ENCODE data around the gene IGLON5. TPM values are rescaled to one million over a fixed set of nuclear protein-coding genes. Genes with fewer than 3 reads are reported as not detected.
A peak's percentile ranks its signal among the peaks of the same experiment; 100 is the strongest.

Gene IGLON5
- polyA plus RNA-seq, 3 donors = 2.7 to 3.7 (median 3.2) TPM

DNA sequence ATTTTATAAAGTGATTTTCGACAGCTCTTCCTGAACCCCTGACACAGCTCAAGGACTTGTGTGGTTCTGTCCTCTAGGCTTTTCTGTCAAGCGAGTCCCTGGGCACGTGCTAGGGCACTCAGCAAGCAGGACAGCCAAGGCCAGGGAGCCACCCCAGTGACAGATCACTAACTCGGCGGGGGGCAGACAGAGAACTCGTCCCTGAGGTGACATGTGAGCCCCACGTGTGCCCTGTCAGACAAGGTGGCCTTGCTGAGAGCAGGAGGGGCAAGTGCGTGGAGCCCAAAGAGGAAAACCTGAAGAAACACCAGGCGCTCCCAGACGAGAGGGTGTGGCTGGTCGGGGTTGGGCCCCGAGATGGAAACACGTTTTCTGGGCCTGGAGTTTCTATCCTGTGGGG is 49.8 kb downstream of the IGLON5 start:
- DNase-seq (ENCODE audit: low read depth in 3 of 3, low spot score in 2 of 3) = no peak

DNA sequence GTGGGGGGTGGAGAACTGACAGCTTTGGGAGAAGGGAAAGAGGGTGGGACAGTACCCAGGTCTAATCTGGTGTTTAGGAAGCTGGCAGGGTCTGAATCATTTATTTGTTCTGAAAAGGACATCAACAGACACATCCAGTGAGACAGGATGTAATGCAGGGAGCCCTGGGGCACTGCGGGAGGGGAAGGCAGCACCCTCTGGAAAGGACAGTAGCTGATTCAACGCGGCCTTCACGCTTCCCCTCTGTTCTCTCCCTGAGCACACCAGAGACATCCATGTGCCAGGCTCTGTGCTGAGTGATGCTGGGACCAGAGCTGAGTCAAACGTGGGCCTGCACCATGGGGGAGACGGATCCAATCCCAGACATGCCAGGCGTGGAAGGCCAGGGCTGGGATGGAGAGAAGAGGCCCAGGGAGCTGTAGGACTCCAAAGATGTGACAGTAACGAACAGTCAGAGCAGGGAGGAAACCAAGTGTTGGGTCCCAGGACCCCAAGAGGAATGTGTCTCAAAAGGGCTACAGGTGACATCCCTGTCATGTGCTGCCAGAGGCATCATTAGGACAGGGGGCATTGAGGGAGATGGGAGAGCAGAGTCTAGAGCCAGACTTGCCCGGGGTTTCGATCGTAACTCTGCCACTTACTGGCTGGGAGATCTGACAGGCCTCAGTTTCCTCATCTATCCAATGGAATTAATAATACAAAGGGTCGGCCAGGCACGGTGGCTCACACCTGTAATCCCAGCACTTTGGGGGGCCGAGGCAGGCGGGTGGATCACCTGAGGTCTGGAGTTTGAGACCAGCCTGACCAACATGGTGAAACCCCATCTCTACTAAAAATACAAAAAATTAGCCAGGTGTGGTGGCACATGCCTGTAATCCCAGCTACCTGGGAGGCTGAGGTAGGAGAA is 53.0 kb downstream of the IGLON5 start:
- DNase-seq (ENCODE audit: low read depth in 3 of 3, low spot score in 2 of 3) = no peak

- DNase-seq (ENCODE audit: low read depth in 3 of 3, low spot score in 2 of 3) = peak in 1 of 3 donors; percentile 23
These were observed 53.9 kb downstream of the IGLON5 start for GRCh38 chr19:51365211-51365964.

DNA sequence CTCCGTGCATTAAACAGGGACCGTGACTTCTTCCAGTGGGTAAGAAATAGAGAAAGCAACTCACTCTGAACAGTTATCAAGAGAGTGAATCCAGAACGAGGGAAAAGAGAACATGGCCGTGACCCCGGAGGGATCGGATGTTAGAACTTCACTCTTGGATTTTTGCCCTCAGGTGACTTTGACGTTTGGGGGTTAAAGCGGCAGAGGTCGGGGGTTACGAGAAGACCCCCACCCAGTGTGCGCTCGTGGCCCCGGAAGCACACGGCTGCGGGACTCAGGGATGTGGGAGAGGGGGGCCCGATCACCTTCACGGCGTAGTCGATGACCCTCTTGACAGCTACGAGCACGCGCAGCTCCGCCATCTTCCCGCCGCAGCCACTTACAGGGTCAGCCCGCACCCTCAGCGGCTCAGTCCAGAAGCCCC is 54.5 kb downstream of the IGLON5 start, which contains the start of gene ETFB:
Gene ETFB (minus strand): TSS at position 424 of the 424 bp plus-strand sequence. CDS start 62 bp downstream, at position 362.
- DNase-seq (ENCODE audit: low read depth in 3 of 3, low spot score in 2 of 3) = peak in 2 of 3 donors; percentile 7 to 19

GRCh38 chr19:51366389-51367254 is 55.2 kb downstream of the IGLON5 start:
- DNase-seq (ENCODE audit: low read depth in 3 of 3, low spot score in 2 of 3) = peak; percentile 87 to 97 (median 96)

DNA sequence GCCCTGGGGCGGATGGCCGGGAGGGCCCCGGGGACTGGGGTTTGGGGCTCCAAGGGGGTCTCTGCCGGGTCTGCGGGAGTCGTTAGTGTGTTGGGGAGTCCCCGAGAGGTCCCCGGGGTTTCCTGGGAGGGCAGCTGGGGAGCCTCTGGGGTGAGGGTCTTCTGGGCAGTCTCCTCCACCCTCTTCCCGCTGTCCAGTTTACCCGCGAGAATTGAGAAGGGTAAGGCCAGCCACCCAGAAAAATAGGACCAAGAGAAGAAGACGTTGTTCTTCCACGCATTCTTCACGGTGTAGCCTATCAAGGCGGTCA is 55.8 kb downstream of the IGLON5 start:
- DNase-seq (ENCODE audit: low read depth in 3 of 3, low spot score in 2 of 3) = no peak

- peak; percentile 92 to 95 (median 94) for DNase-seq (ENCODE audit: low read depth in 3 of 3, low spot score in 2 of 3)
These were observed 56.3 kb downstream of the IGLON5 start for GRCh38 chr19:51367565-51368365.

- DNase-seq (ENCODE audit: low read depth in 3 of 3, low spot score in 2 of 3) = no peak
These were observed 57.2 kb downstream of the IGLON5 start, which contains the start of gene CLDND2 for GRCh38 chr19:51368366-51369282. Gene CLDND2 (minus strand): TSS chr19:51369003. CDS start chr19:51368577, 426 bp downstream.

- DNase-seq (ENCODE audit: low read depth in 3 of 3, low spot score in 2 of 3) = no peak
These were observed 58.8 kb downstream of the IGLON5 start for GRCh38 chr19:51370230-51370629.

DNA sequence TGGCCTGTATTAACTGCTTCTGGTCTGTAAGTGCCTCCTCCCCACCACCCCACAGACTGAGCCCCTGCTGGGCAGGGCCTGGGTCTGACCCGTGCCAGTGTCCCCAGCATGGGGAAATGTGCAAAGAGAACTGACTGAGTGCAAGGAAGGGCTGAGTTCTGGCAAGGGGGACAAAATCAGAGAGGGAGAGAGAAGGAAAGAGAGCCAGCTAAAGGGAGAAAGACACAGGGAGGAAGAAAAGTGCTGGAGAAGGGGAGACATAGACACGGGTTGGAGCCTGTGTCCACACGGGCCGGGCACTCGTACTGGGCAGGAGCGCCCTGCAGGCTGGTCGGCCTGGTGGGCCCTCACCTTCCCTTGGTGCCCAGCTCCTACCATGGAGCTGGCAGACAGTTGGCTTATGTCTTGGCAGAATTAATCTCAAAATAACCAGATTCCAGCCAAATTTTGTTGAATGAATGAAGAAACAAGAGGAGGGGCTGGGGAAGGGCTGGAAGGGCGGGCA is 59.8 kb downstream of the IGLON5 start:
- no peak for DNase-seq (ENCODE audit: low read depth in 3 of 3, low spot score in 2 of 3)

GRCh38 chr19:51372021-51372648 is 60.7 kb downstream of the IGLON5 start:
- DNase-seq (ENCODE audit: low read depth in 3 of 3, low spot score in 2 of 3) = no peak

DNA sequence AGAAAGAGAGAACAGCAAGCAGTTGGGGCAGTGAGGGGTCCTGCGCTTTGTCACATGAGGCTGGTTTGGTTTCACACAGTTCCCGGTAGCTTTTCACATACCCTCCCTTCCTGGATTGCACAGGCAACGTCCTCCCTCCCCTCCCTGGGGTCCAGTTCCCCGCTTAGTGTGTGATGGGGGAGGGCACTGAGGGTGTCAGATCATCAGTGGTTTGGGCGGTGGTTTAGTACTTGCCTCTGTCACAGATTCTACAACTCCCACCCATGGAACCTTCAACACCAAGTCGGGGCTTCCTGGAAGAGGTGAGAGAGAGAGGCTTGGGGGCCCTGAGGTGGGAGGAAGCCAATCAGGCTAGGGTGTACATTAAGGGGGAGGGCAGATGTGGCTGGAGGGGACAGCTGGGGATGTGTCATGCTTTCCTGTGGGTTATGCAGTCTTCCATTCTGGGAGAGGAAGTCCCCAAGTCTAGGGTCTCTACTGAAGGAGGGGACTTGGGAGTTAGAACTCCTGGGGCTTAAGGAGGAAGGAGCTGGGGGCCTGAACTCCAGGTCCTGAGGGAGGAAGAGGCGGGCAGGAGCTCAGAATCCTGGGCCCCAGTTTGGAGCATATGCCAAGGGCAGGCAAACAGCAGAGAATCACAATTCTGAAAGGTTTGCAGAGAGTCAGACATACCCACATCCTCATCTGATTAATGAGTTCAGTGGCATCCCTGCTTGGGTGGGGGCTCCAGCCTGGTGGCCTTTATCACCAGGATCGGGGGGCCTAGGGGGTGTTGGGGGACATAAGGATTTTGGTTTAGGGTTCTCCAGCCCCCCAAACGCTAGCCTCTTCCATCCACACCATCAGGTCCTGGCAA is 61.4 kb downstream of the IGLON5 start, which contains the start of gene NKG7:
Gene NKG7 (minus strand): TSS at position 6 of the 856 bp plus-strand sequence. CDS start 119 bp downstream, outside the sequence.
- DNase-seq (ENCODE audit: low read depth in 3 of 3, low spot score in 2 of 3) = no peak

DNA sequence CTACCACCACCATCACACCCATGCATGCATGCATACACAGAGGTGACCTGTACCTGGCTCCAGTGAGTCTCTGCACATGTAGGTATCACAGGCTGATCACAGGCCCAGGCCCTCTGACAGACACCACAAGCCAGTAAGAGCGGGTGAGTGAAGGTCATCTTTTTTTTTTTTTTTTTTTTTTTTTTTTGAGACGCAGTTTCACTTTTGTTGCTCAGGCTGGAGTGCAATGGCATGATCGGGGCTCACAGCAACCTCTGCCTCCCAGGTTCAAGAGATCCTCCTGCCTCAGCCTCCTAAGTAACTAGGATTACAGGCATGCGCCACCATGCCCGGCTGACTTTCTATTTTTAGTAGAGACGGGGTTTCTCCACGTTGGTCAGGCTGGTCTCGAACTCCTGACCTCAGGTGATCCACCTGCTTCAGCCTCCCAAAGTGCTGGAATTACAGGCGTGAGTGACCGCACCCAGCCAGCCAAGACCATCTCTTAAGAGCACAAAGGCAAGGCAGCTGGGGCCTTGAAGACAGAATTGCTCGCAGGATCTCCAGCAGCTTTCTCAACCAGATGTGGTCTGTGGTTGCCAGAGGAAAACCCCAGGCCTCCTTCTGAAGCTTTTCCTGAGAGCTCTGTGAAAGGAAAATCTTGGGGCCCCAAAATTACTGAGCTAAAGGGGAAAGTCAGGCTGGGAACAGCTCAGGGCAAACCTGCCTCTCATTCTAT is 64.2 kb downstream of the IGLON5 start:
- no peak for DNase-seq (ENCODE audit: low read depth in 3 of 3, low spot score in 2 of 3)

- DNase-seq (ENCODE audit: low read depth in 3 of 3, low spot score in 2 of 3) = no peak
These were observed 66.0 kb downstream of the IGLON5 start for GRCh38 chr19:51377422-51377821.

DNA sequence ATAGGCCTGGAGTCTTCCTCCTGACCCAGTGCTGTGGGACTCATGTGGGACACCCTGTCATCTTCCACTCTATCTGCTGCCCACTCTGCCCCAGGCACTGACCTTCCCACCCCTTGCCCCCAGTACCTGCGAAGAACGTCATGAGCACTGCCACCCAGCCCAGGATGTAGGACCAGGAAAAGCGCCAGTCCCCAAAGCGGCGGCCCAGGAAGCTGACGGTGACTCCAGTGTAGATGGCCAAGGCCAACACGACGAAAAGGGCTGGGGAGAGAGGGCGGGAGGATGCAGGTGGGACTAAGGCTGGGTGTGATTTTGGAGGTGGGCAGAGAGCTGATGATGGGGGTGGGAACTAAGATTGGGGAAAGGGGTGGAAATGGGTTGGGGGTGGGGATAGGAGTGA is 68.9 kb downstream of the IGLON5 start:
- no peak for DNase-seq (ENCODE audit: low read depth in 3 of 3, low spot score in 2 of 3)

All from right renal cortex interstitium (tissue), 3 donors.